Measurements from ENCODE around the gene PRR36. TPM values are rescaled to one million over a fixed set of nuclear protein-coding genes. Genes with fewer than 3 reads are reported as not detected.

Gene PRR36
- total and polyA plus RNA-seq, 10 of the 15 experiments (the other 5 are each of a cell fraction or from before 2014, with no cell fraction given) = 0.04 TPM; not detected in 9

DNA sequence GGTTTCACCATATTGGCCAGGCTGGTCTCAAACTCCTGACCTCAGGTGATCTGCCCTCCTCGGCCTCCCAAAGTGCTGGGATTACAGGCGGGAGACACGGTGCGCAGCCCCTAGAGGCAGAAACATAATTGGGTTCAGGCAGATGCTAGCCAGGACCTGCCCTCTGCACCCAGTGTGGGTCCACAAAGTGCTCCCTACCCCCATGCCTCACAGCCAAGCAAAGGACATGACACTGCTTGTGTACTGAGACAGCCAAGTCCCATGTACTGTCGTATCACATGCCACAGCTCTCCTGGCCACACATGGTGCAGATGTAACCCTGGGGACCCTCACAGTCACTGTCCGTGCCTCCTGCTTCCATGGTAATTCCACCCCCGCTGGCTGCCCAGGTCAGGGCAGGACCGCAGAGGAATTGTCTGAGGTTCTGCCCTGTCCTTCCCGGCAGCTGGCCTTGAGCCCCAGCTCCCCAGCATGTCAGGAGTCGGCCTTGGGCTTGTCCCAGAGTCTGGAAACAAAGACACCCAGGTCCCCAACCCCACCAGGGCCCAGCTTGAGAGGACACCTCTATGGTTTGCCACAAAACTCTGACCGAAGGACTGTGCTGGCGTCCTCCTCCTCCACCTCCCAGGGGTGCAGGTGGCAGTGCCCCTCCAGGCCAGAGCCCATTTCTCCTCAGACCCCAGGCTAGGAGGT lies 7.6 kb downstream of the PRR36 start:
- DNase-seq (ENCODE audit: low read depth, low spot score) (no peak), ATAC-seq (no peak), FAIRE-seq (no peak)
- H3K36me3 ChIP-seq (ENCODE audit: control insufficient read depth in 2 of 2, insufficient read depth in 2 of 2, low read length in 1 of 2) = no peaks in the 10 kb centered on the region
- RAD21 ChIA-PET (ENCODE audit: unreplicated experiment) = no interaction called here
- H2AFZ ChIP-seq (ENCODE audit: control insufficient read depth, low read depth, low read length) = no peak overlapping the region
- 62% methylated on average over 12 of the region's 12 CpGs for WGBS (ENCODE audit: insufficient coverage, insufficient replicate concordance, low lambda C conversion rate, missing lambda C conversion rate)
- SMC1A ChIA-PET (ENCODE audit: uncharacterized antibody, unreplicated experiment) = no interaction called here
- peaks cover 19% of the 10 kb centered on the region; the same call in 1 of the 2 replicates for H3K4me1 ChIP-seq (ENCODE audit: control insufficient read depth, insufficient read depth, low read length)
- POLR2A ChIA-PET = interaction anchor here (0.6 kb wide), 1 partner anchor 289 kb away, joined by 3 read pairs; no protein-coding TSS in a partner anchor
- no peak overlapping the region for H3K27ac ChIP-seq (ENCODE audit: control insufficient read depth, insufficient read depth)
- no peak overlapping the region for H3K4me2 ChIP-seq (ENCODE audit: control insufficient read depth, insufficient read depth)
- TF ChIP-seq HCFC1 (IDR thresholded peaks at IDR 0.05; ENCODE audit: low read length) (no peak), RFX5 (IDR thresholded peaks at IDR 0.05; ENCODE audit: low read depth, low read length) (no peak), RAD51 (IDR thresholded peaks at IDR 0.05) (no peak), RELB (IDR thresholded peaks at IDR 0.05; ENCODE audit: low read depth) (no peak), SP1 (IDR thresholded peaks at IDR 0.05; ENCODE audit: low read depth, low read length) (no peak)
- H3K9ac ChIP-seq (ENCODE audit: control insufficient read depth, insufficient read depth, low read length) = no peak overlapping the region
- in situ Hi-C loops (cut with MboI) (no loop called here), intact Hi-C loops (cut with micrococcal nuclease; ENCODE audit: unreplicated experiment) (no loop called here)
- no peaks in the 10 kb centered on the region; the same call in 1 of the 3 replicates for H3K9me3 ChIP-seq (replicated peaks; ENCODE audit: control insufficient read depth, insufficient read depth, low read length)
- no peaks in the 10 kb centered on the region for H4K20me1 ChIP-seq (ENCODE audit: control insufficient read depth, insufficient read depth)
- H3K79me2 ChIP-seq (ENCODE audit: control insufficient read depth, insufficient read depth, low read length) = no peaks in the 10 kb centered on the region
- CTCF ChIA-PET = interaction anchor here (0.8 kb wide), 1 partner anchor 35 kb away, joined by 4 read pairs; no protein-coding TSS in a partner anchor
- H3K27me3 ChIP-seq (replicated peaks in 1 of 2; ENCODE audit: control insufficient read depth in 2 of 2, insufficient read depth in 2 of 2, low read length in 1 of 2) = peaks cover 2 to 11% of the 10 kb centered on the region in 2 experiments; a peak in 3 of 4 replicates
- H3K4me3 ChIP-seq = no peak overlapping the region
- no TSS peak for BruUV-seq (replicated peaks)
